GM13976 (cell line): ENCODE data around the gene COPS7B.
A peak's percentile ranks its signal among the peaks of the same experiment; 100 is the strongest.

ENCODE experiments used
- DNase-seq: peaks from one replicate; pipeline ENCODE4 v3.0.0; 2012; ENCODE audit warnings: low spot score
- in situ Hi-C: fragments of 300-500 bp; cut with MboI; formaldehyde crosslinking; loops from one replicate; pipeline ENCODE4 v1.12.0; 2022; ENCODE audit warnings: low sequenced_read_pairs, mixed read lengths, inconsistent platforms; ENCODE audit not compliant: unreplicated experiment
- TF ChIP-seq, protein P1 (sequence below): IDR thresholded peaks from 2 replicates; pipeline ENCODE4 v1.5.1; 2012; ENCODE audit warnings: borderline replicate concordance, mild to moderate bottlenecking; ENCODE audit not compliant: insufficient read depth; ENCODE audit errors: extremely low read depth, missing control alignments, control extremely low read depth

Gene COPS7B

DNA sequence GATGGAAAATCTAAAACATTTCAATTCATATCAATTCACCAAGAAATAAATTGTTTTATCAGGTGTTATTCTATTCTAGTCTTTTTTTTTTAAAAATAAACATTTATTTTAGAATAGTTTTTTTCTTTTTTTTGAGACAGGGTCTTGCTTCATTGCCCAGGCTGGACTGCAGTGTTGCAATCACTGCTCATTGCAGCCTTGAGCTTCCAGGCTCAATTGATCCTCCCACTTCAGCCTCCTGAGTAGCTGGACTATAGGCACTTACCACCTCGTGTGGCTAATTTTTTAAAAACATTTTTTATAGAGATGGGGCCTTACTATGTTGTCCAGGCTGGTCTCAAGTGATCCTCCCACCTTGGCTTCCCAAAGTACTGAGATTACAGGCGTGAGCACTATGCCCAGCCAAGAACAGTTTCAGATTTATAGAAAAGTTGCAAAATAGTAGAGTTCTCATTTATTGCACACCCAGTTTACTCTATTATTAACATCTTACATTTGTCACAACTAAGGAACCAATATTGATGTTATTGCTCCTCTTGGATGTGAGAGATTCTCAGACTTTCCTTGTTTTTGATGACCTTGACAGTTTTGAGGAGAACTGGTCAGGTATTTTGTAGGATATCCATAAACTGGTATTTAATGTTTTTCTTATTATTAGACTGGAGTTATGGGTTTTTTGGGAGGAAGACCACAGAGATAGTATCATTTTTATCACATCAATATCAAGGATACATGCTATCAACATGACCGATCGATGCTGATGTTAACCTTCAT is 35.0 kb upstream of the COPS7B start:
- TF ChIP-seq, protein P1, sequence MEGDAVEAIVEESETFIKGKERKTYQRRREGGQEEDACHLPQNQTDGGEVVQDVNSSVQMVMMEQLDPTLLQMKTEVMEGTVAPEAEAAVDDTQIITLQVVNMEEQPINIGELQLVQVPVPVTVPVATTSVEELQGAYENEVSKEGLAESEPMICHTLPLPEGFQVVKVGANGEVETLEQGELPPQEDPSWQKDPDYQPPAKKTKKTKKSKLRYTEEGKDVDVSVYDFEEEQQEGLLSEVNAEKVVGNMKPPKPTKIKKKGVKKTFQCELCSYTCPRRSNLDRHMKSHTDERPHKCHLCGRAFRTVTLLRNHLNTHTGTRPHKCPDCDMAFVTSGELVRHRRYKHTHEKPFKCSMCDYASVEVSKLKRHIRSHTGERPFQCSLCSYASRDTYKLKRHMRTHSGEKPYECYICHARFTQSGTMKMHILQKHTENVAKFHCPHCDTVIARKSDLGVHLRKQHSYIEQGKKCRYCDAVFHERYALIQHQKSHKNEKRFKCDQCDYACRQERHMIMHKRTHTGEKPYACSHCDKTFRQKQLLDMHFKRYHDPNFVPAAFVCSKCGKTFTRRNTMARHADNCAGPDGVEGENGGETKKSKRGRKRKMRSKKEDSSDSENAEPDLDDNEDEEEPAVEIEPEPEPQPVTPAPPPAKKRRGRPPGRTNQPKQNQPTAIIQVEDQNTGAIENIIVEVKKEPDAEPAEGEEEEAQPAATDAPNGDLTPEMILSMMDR = no peak
- in situ Hi-C loops = no loop called here
- no peak for DNase-seq

DNA sequence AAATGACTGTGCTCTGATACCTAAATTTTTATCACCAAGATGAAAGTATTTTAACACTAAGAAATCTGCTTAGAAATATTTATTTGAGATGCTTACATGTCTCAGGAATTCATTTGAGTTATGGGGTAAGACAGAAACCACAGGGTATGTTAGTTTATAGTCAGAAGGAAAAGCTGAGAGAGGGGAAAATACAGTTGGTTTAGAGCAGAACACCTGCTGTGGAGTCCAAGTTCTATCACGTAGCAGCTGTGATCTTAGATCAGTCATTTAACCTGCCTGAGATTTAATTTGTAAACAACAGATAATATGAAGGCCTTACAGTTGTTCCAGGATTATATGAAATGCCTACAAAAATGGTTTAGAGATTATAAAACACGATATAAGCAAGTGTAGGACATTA is 34.2 kb upstream of the COPS7B start:
- in situ Hi-C loops = no loop called here
- TF ChIP-seq, protein P1 = no peak
- DNase-seq = no peak

DNA sequence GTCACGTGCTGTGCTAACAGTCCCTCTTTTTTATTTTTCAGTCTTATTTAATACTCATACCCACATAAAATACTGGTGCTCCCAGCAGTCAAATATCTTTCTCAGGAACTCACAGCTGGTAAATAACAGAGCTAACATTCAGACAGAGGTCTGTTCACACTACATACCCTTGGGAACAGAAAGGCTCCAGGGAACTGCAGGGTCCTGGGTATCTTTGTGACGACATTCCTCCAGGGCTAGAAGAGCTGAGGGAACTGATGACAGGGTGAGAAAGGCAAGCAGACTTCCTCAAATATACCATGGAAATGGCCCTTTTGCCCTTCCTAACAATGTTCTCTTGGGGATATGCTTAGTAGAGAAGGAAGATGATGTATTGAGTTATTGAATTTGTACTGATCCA is 24.5 kb upstream of the COPS7B start:
- no peak for DNase-seq
- in situ Hi-C loops = no loop called here
- TF ChIP-seq, protein P1 = no peak

DNA sequence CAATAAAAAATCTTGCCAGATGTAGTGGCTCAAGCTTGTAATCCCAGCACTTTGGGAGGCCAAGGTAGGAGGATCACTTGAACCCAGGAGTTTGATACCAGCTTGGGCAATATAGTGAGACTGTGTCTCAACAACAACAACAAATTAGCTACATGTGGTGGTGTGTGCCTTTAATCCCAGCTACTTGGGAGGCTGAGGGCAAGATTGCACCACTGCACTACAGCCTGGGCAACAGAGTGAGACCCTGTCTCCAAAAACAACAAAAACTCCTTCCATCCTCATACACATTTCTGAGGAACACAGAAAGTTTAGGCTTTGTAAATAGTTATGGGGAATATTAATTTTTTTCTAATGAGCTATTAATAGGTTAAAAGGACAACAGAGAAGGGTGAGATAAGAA is 22.1 kb upstream of the COPS7B start:
- in situ Hi-C loops = no loop called here
- no peak for DNase-seq
- TF ChIP-seq, protein P1 = no peak

DNA sequence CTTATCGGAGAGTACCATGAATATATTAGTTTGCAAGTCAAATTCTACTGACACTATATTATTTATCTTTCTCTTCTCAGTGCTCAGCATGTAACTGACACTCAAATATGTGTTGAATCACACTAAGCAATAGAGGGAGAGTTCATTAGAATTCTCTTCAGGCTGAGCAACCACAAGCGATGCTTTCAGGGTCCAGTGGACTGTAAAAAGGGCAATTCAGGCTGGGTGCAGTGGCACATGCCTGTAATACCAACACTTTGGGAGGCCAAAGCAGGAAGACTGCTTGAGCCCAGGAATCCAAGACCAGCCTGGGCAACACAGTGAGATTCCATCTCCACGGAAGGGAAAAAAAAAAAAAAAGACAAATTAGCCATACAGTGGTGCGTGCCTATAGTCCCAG is 21.5 kb upstream of the COPS7B start:
- in situ Hi-C loops = no loop called here
- DNase-seq = no peak
- TF ChIP-seq, protein P1 = no peak

DNA sequence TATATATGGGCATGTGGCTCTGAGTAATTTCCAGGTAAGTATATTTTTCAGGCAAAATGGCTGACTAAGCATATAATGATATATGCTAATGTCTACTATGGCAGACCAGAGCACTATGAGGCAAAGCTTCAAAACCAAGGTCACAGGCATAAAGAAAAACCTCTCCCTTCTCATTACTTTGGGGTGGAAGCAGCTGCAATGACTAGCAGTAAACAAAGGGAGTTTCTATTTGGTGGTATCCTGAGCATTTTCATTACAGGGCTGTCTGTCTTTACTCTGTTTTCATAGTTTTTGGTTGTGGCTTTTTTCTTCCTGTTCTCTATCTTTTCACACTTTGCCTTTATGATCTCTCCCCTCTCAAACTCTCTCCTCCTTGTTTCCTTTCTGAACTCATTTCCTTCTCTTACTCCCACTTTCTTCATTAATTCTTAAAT is 20.7 kb upstream of the COPS7B start:
- TF ChIP-seq, protein P1 = no peak
- DNase-seq = peak; percentile 36
- in situ Hi-C loops = no loop called here
